ENCODE data around the gene COPS3. TPM values are rescaled to one million over a fixed set of nuclear protein-coding genes. Genes with fewer than 3 reads are reported as not detected.

Gene COPS3
- total and polyA plus RNA-seq, 9 of the 15 experiments (the other 6 are each of a cell fraction or from before 2014, with no cell fraction given), result 92.4 to 295 (median 167) TPM

DNA sequence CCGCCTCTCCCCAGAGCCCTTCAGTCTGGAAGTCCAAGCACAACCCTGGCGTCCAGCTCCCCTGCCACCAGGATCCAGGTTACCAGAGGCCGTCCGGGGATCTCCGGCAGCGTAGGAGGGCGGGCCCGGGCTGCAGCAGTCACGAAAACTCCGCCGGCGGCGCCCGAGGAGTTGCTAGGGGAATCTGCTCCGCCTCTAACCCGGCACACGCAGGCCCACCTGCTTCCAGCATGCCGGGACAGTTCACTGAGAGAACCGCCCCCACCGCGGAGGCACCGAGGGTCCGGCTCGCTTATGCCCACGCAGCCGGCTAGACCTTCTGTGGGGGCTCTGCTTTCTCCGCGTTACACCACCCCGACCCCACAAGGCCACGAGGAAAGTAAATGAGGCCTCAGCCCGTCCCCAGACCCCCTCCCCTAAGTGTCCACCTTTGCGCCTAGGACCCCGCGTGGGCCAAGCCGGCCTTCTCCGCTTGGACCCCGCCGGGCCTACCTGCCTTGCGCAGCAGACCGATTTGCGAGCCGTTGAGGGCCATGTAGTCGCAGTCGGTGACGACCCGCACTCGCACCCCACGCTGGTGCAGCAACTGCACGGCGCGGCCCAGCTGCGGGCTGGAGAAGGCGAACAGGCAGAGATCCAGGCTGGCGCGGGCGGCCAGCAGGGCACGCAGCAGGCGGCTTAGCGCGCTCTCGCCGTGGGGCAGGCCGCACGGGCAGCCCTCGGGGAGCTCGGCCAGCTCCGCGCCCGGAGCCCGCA, 75.5 kb downstream of the COPS3 start (continued):
- no peak for TF ChIP-seq MBD2 (IDR thresholded peaks at IDR 0.05; ENCODE audit: borderline replicate concordance, low read depth)
- no peak for TF ChIP-seq HMG20A (CRISPR knock-in tag; conservative IDR thresholded peaks at IDR 0.05)
- no peak for TF ChIP-seq MYNN (IDR thresholded peaks at IDR 0.05)
- TF ChIP-seq MYNN (CRISPR knock-in tag; IDR thresholded peaks at IDR 0.05), result no peak
- no peak for TF ChIP-seq TCF3 (CRISPR knock-in tag; IDR thresholded peaks at IDR 0.05)
- no peak; the same call in 1 of the 2 replicates for TF ChIP-seq EGR1 (conservative IDR thresholded peaks at IDR 0.05)
- TF ChIP-seq ZNF444 (CRISPR knock-in tag; IDR thresholded peaks at IDR 0.05), result no peak
- TF ChIP-seq SMAD3 (CRISPR knock-in tag; conservative IDR thresholded peaks at IDR 0.05), result no peak
- 0 out of 2 replicates have a peak, but pooled peaks have one; percentile 21 for TF ChIP-seq CBFB (CRISPR knock-in tag; IDR thresholded peaks at IDR 0.05)
- TF ChIP-seq, protein P1, sequence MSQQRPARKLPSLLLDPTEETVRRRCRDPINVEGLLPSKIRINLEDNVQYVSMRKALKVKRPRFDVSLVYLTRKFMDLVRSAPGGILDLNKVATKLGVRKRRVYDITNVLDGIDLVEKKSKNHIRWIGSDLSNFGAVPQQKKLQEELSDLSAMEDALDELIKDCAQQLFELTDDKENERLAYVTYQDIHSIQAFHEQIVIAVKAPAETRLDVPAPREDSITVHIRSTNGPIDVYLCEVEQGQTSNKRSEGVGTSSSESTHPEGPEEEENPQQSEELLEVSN (IDR thresholded peaks at IDR 0.05; ENCODE audit: borderline replicate concordance in 1 of 2, extremely low read depth in 1 of 2, insufficient read depth in 1 of 2, insufficient read length in 1 of 2, low read depth in 1 of 2, low read length in 1 of 2, poor library complexity in 1 of 2, severe bottlenecking in 1 of 2), result peak in 1 of 2 experiments; percentile 40
- no peak for TF ChIP-seq ZNF717 (CRISPR knock-in tag; IDR thresholded peaks at IDR 0.05)
- TF ChIP-seq, protein P2, sequence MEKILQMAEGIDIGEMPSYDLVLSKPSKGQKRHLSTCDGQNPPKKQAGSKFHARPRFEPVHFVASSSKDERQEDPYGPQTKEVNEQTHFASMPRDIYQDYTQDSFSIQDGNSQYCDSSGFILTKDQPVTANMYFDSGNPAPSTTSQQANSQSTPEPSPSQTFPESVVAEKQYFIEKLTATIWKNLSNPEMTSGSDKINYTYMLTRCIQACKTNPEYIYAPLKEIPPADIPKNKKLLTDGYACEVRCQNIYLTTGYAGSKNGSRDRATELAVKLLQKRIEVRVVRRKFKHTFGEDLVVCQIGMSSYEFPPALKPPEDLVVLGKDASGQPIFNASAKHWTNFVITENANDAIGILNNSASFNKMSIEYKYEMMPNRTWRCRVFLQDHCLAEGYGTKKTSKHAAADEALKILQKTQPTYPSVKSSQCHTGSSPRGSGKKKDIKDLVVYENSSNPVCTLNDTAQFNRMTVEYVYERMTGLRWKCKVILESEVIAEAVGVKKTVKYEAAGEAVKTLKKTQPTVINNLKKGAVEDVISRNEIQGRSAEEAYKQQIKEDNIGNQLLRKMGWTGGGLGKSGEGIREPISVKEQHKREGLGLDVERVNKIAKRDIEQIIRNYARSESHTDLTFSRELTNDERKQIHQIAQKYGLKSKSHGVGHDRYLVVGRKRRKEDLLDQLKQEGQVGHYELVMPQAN (IDR thresholded peaks at IDR 0.05; ENCODE audit: borderline replicate concordance), result peak; percentile 63; the same call in 1 of the 2 replicates
- TF ChIP-seq, protein P3, sequence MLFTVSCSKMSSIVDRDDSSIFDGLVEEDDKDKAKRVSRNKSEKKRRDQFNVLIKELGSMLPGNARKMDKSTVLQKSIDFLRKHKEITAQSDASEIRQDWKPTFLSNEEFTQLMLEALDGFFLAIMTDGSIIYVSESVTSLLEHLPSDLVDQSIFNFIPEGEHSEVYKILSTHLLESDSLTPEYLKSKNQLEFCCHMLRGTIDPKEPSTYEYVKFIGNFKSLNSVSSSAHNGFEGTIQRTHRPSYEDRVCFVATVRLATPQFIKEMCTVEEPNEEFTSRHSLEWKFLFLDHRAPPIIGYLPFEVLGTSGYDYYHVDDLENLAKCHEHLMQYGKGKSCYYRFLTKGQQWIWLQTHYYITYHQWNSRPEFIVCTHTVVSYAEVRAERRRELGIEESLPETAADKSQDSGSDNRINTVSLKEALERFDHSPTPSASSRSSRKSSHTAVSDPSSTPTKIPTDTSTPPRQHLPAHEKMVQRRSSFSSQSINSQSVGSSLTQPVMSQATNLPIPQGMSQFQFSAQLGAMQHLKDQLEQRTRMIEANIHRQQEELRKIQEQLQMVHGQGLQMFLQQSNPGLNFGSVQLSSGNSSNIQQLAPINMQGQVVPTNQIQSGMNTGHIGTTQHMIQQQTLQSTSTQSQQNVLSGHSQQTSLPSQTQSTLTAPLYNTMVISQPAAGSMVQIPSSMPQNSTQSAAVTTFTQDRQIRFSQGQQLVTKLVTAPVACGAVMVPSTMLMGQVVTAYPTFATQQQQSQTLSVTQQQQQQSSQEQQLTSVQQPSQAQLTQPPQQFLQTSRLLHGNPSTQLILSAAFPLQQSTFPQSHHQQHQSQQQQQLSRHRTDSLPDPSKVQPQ (CRISPR knock-in tag; IDR thresholded peaks at IDR 0.05; ENCODE audit: borderline replicate concordance), result no peak
- TF ChIP-seq NR4A1 (CRISPR knock-in tag; IDR thresholded peaks at IDR 0.05), result no peak
- no peak for TF ChIP-seq NR4A1 (tag; IDR thresholded peaks at IDR 0.05)
- TF ChIP-seq SMAD1 (IDR thresholded peaks at IDR 0.05; ENCODE audit: low read depth, low read length, partially characterized antibody), result no peak
- TF ChIP-seq CHD4 (IDR thresholded peaks at IDR 0.05; ENCODE audit: insufficient read depth, insufficient replicate concordance, low read depth, low read length, poor library complexity, severe bottlenecking), result no peak
- TF ChIP-seq NRF1 (conservative IDR thresholded peaks at IDR 0.05 in 1 of 2, IDR thresholded peaks at IDR 0.05 in 1 of 2), result peak in 1 of 2 experiments; percentile 41; a peak in 1 of 4 replicates

Measured in K562 (cell line).